OCI-LY1 (cell line): Measurements from ENCODE around the gene SETSIP.

Experiments
- H2AFZ ChIP-seq: fragments of 200-600 bp; sonication (generic), shearing (Covaris generic); 2 replicates; pipeline ENCODE4 v1.6.0; 2014; ENCODE audit warnings: antibody characterized with exemption, mild to moderate bottlenecking, low read length
- H3F3A ChIP-seq: fragments of 200-600 bp; sonication (generic), shearing (Covaris generic); 2 replicates; pipeline ENCODE4 v1.6.0; 2014; ENCODE audit warnings: mild to moderate bottlenecking, antibody characterized with exemption, low read length, moderate library complexity; ENCODE audit not compliant: insufficient read depth
- H3K27ac ChIP-seq: fragments of 200-600 bp; sonication (generic); 2 replicates; pipeline ENCODE4 v1.5.1; 2014; ENCODE audit warnings: low read length, mixed run types, mild to moderate bottlenecking, low read depth; ENCODE audit not compliant: poor library complexity, severe bottlenecking
- H3K27me3 ChIP-seq: fragments of 200-600 bp; sonication (generic); 2 replicates; pipeline ENCODE4 v1.6.0; 2014; ENCODE audit warnings: antibody characterized with exemption, mild to moderate bottlenecking, low read length, moderate library complexity; ENCODE audit not compliant: insufficient read depth
- H3K36me3 ChIP-seq: fragments of 200-600 bp; sonication (generic); 2 replicates; pipeline ENCODE4 v1.6.1; 2014; ENCODE audit warnings: mild to moderate bottlenecking, antibody characterized with exemption, low read length, moderate library complexity, mixed read lengths; ENCODE audit not compliant: insufficient read depth
- H3K4me1 ChIP-seq: fragments of 200-600 bp; sonication (generic); 2 replicates; pipeline ENCODE4 v1.5.1; 2014; ENCODE audit warnings: mild to moderate bottlenecking, low read length, moderate library complexity; ENCODE audit not compliant: insufficient read depth, severe bottlenecking
- H3K4me2 ChIP-seq: fragments of 200-600 bp; sonication (generic), shearing (Covaris generic); 2 replicates; pipeline ENCODE4 v1.6.1; 2014; ENCODE audit warnings: low read length
- H3K4me3 ChIP-seq: fragments of 200-600 bp; sonication (generic); 2 replicates; pipeline ENCODE4 v1.5.1; 2014; ENCODE audit warnings: low read length, low read depth, mild to moderate bottlenecking, mixed read lengths; ENCODE audit not compliant: poor library complexity, severe bottlenecking
- H3K79me2 ChIP-seq: fragments of 200-600 bp; shearing (Covaris generic); 2 replicates; pipeline ENCODE4 v1.6.1; 2016; ENCODE audit warnings: mixed run types, low read length, mixed read lengths; ENCODE audit not compliant: insufficient read depth
- H3K9ac ChIP-seq: fragments of 200-600 bp; sonication (generic), shearing (Covaris generic); 2 replicates; pipeline ENCODE4 v1.6.1; 2014; ENCODE audit warnings: mild to moderate bottlenecking, low read length, mixed read lengths
- H3K9me2 ChIP-seq: fragments of 200-600 bp; sonication (generic), shearing (Covaris generic); 2 replicates; pipeline ENCODE4 v1.6.1; 2014; ENCODE audit warnings: low read depth, mild to moderate bottlenecking, low read length, mixed read lengths
- H3K9me3 ChIP-seq: fragments of 200-600 bp; shearing (Covaris generic); 2 replicates; pipeline ENCODE4 v1.6.1; 2014; ENCODE audit warnings: low read length, mixed read lengths
- H4K20me1 ChIP-seq: fragments of 200-600 bp; sonication (generic), shearing (Covaris generic); 2 replicates; pipeline ENCODE4 v1.6.0; 2016; ENCODE audit warnings: mild to moderate bottlenecking, low read length; ENCODE audit not compliant: insufficient read depth
- CTCF ChIP-seq: fragments of 200-600 bp; sonication (generic), shearing (Covaris generic); IDR thresholded peaks from 2 replicates; pipeline ENCODE4 v1.5.1; 2017; ENCODE audit warnings: mild to moderate bottlenecking, antibody characterized with exemption, low read length, moderate library complexity, mixed read lengths
- EZH2 ChIP-seq: fragments of 200-600 bp; sonication (generic), shearing (Covaris generic); IDR thresholded peaks from 2 replicates; pipeline ENCODE4 v1.8.0; 2017; ENCODE audit warnings: borderline replicate concordance, mixed run types, mild to moderate bottlenecking, antibody characterized with exemption, low read length, moderate library complexity, mixed read lengths

SETSIP gene, protein sequence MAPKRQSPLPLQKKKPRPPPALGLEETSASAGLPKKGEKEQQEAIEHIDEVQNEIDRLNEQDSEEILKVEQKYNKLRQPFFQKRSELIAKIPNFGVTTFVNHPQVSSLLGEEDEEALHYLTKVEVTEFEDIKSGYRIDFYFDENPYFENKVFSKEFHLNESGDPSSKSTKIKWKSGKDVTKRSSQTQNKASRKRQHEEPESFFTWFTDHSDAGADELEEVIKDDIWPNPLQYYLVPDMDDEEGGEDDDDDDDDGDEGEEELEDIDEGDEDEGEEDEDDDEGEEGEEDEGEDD

DNA sequence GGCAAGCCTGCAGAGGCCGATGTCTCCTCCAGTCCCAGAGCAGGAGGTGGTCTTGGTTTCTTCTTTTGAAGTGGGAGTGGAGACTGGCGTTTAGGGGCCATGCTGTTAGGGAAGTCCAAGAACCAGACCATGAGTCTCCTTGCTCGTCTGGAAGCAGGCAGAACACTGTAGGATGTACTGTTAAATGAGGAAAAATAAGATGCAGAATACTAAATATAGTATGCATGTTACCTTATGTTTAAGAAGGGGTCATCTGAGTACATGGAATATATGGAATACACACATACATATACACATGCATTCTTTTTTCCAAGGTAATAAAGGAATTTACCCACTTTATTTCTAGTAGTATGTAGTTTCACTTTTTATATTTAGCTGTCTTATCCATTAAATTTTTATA is at the start of gene SETSIP:
Gene SETSIP (minus strand): TSS at position 101 of the 400 bp plus-strand sequence. CDS start 0 bp downstream, at position 101.
- Histone ChIP-seq H4K20me1 (no peaks in the 10 kb centered on the region), H3K79me2 (no peaks in the 10 kb centered on the region), H3F3A (no peaks in the 10 kb centered on the region), H3K9me3 (no peaks in the 10 kb centered on the region), H3K27me3 (no peaks in the 10 kb centered on the region), H3K4me2 (no peak within 1 kb of the TSS), H2AFZ (no peak within 1 kb of the TSS), H3K9ac (no peak within 1 kb of the TSS), H3K9me2 (no peaks in the 10 kb centered on the region), H3K4me1 (peaks cover 6% of the 10 kb centered on the region), H3K27ac (no peak within 1 kb of the TSS), H3K36me3 (no peaks in the 10 kb centered on the region), H3K4me3 (no peak within 1 kb of the TSS)
- TF ChIP-seq EZH2: no peak
- TF ChIP-seq CTCF: no peak

DNA sequence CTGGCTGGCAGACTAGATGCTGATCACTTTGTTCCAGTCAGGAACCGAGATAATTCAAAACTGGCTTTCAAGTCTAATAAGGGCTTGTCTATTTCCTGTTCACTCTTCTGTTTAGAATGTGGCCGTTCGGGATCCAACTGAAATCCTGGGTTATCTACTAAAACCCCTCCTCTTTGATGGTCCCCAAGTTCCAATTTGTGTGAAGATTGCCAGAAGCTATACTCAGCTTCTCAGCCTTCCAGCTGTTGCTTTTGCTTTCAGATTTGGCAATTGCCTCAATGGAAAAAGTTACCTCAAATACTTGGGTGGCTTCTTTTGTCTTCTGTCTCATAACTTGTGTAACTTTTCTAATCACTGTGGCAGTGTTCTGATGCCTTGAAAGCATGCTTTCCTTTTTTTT is 48.7 kb upstream of the SETSIP start:
- no peaks in the 10 kb centered on the region for H3K9me3 ChIP-seq
- no peaks in the 10 kb centered on the region for H3K36me3 ChIP-seq
- H3K27me3 ChIP-seq: no peaks in the 10 kb centered on the region
- no peak overlapping the region for H3K4me2 ChIP-seq
- H3K27ac ChIP-seq: no peak overlapping the region
- no peaks in the 10 kb centered on the region for H3F3A ChIP-seq
- no peaks in the 10 kb centered on the region for H4K20me1 ChIP-seq
- no peaks in the 10 kb centered on the region for H3K4me1 ChIP-seq
- H3K4me3 ChIP-seq: no peak overlapping the region
- H3K9ac ChIP-seq: no peak overlapping the region
- no peaks in the 10 kb centered on the region for H3K9me2 ChIP-seq
- H2AFZ ChIP-seq: no peak overlapping the region
- TF ChIP-seq EZH2: no peak
- TF ChIP-seq CTCF: no peak
- H3K79me2 ChIP-seq: no peaks in the 10 kb centered on the region

DNA sequence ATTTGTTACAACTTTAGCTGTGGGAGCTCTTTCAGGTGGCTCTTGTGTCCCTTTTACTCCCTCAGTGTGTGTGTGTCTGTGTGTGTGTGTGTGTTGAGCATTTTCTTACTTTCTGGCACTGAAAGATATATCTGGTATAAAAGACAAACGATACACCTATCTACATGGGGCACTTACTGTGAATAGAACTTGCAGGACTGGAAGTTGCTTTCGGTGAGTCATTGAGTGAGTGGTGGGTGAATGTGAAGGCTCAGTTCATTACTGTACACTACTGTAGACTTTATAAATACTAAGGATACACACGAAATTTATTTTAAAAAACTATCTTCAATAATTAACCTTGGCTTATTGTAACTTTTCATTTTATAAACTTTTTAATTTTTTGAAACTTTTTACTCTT is 43.6 kb upstream of the SETSIP start:
- no peak overlapping the region for H3K27ac ChIP-seq
- no peaks in the 10 kb centered on the region for H3K79me2 ChIP-seq
- no peak overlapping the region for H2AFZ ChIP-seq
- no peaks in the 10 kb centered on the region for H4K20me1 ChIP-seq
- H3K27me3 ChIP-seq: no peaks in the 10 kb centered on the region
- no peak for TF ChIP-seq CTCF
- no peaks in the 10 kb centered on the region for H3K9me2 ChIP-seq
- no peak overlapping the region for H3K9ac ChIP-seq
- H3K36me3 ChIP-seq: no peaks in the 10 kb centered on the region
- no peaks in the 10 kb centered on the region for H3K9me3 ChIP-seq
- H3K4me2 ChIP-seq: no peak overlapping the region
- no peak overlapping the region for H3K4me3 ChIP-seq
- peaks cover 4% of the 10 kb centered on the region for H3K4me1 ChIP-seq
- H3F3A ChIP-seq: no peaks in the 10 kb centered on the region
